ENCODE data around the gene DPP6. TPM values are rescaled to one million over a fixed set of nuclear protein-coding genes. Genes with fewer than 3 reads are reported as not detected.

The DPP6 gene
- total and polyA plus RNA-seq, 2 experiments from 2014 or later = not detected

DNA sequence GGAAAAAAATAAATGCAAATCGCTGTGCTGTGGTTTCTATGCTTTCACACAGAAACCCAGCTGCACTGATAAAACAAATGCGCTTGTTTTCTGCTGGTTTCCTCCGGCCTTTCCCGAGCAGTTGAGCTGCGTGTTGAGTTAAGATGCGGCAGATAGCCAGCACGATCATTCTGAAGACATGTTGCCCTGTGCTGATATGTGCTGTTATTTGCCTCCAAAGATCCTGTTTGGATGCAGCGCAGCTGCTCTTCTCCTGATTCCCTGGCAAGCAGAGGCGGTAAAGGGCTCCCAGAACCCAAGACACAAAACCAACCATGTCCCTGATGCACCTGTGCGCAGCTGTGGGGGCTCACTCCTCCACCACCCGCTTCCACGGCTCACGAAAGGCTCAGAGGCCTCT, 725.3 kb downstream of the DPP6 start:
- H3K27ac Mint-ChIP-seq = no peak overlapping the region
- peaks cover 4% of the 10 kb centered on the region for H3K36me3 Mint-ChIP-seq (ENCODE audit: low read depth)
- Histone ChIP-seq H3F3A (replicated peaks; ENCODE audit: low read depth) (no peaks in the 10 kb centered on the region), H3K4me1 (ENCODE audit: insufficient read depth) (no peaks in the 10 kb centered on the region), H4K20me1 (replicated peaks; ENCODE audit: insufficient read depth) (no peaks in the 10 kb centered on the region), H3K27ac (ENCODE audit: low read depth) (no peak overlapping the region), H3K4me2 (no peak overlapping the region), H3K79me2 (replicated peaks; ENCODE audit: insufficient read depth) (no peaks in the 10 kb centered on the region), H3K27me3 (ENCODE audit: insufficient read depth) (no peaks in the 10 kb centered on the region), H3K4me3 (no peak overlapping the region), H2AFZ (no peak overlapping the region), H3K36me3 (ENCODE audit: insufficient read depth) (no peaks in the 10 kb centered on the region), H3K9me2 (ENCODE audit: insufficient read depth) (no peaks in the 10 kb centered on the region)
- peaks cover 5% of the 10 kb centered on the region for H3K9me3 Mint-ChIP-seq
- H3K4me1 Mint-ChIP-seq = peaks cover 8% of the 10 kb centered on the region; the same call in 2 of the 3 replicates
- no peak for ATAC-seq
- H3K27me3 Mint-ChIP-seq (ENCODE audit: insufficient read depth, low read depth, poor library complexity) = peaks cover 8% of the 10 kb centered on the region
- DNase-seq (ENCODE audit: low spot score) = no peak
- H3K4me3 Mint-ChIP-seq = no peak overlapping the region
- TF ChIP-seq EZH2phosphoT487 (IDR thresholded peaks at IDR 0.05; ENCODE audit: unreplicated experiment) = no peak
- no peak for TF ChIP-seq JUNB (IDR thresholded peaks at IDR 0.05; ENCODE audit: unreplicated experiment)
- TF ChIP-seq ZNF331 (CRISPR knock-in tag; IDR thresholded peaks at IDR 0.05; ENCODE audit: low read depth) = no peak
- no peak for TF ChIP-seq STAT1 (IDR thresholded peaks at IDR 0.05; ENCODE audit: unreplicated experiment)
- TF ChIP-seq, protein P1, sequence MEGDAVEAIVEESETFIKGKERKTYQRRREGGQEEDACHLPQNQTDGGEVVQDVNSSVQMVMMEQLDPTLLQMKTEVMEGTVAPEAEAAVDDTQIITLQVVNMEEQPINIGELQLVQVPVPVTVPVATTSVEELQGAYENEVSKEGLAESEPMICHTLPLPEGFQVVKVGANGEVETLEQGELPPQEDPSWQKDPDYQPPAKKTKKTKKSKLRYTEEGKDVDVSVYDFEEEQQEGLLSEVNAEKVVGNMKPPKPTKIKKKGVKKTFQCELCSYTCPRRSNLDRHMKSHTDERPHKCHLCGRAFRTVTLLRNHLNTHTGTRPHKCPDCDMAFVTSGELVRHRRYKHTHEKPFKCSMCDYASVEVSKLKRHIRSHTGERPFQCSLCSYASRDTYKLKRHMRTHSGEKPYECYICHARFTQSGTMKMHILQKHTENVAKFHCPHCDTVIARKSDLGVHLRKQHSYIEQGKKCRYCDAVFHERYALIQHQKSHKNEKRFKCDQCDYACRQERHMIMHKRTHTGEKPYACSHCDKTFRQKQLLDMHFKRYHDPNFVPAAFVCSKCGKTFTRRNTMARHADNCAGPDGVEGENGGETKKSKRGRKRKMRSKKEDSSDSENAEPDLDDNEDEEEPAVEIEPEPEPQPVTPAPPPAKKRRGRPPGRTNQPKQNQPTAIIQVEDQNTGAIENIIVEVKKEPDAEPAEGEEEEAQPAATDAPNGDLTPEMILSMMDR (conservative IDR thresholded peaks at IDR 0.05; ENCODE audit: low read depth in 2 of 2) = no peak
- TF ChIP-seq, protein P2, sequence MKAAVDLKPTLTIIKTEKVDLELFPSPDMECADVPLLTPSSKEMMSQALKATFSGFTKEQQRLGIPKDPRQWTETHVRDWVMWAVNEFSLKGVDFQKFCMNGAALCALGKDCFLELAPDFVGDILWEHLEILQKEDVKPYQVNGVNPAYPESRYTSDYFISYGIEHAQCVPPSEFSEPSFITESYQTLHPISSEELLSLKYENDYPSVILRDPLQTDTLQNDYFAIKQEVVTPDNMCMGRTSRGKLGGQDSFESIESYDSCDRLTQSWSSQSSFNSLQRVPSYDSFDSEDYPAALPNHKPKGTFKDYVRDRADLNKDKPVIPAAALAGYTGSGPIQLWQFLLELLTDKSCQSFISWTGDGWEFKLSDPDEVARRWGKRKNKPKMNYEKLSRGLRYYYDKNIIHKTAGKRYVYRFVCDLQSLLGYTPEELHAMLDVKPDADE (IDR thresholded peaks at IDR 0.05) = no peak
- no peak for TF ChIP-seq ZNF114 (CRISPR knock-in tag; IDR thresholded peaks at IDR 0.05)
- TF ChIP-seq NANOG (IDR thresholded peaks at IDR 0.05; ENCODE audit: borderline replicate concordance) = no peak
- TF ChIP-seq POLR2AphosphoS5 (IDR thresholded peaks at IDR 0.05; ENCODE audit: low read depth) = no peak
- TF ChIP-seq, protein P3, sequence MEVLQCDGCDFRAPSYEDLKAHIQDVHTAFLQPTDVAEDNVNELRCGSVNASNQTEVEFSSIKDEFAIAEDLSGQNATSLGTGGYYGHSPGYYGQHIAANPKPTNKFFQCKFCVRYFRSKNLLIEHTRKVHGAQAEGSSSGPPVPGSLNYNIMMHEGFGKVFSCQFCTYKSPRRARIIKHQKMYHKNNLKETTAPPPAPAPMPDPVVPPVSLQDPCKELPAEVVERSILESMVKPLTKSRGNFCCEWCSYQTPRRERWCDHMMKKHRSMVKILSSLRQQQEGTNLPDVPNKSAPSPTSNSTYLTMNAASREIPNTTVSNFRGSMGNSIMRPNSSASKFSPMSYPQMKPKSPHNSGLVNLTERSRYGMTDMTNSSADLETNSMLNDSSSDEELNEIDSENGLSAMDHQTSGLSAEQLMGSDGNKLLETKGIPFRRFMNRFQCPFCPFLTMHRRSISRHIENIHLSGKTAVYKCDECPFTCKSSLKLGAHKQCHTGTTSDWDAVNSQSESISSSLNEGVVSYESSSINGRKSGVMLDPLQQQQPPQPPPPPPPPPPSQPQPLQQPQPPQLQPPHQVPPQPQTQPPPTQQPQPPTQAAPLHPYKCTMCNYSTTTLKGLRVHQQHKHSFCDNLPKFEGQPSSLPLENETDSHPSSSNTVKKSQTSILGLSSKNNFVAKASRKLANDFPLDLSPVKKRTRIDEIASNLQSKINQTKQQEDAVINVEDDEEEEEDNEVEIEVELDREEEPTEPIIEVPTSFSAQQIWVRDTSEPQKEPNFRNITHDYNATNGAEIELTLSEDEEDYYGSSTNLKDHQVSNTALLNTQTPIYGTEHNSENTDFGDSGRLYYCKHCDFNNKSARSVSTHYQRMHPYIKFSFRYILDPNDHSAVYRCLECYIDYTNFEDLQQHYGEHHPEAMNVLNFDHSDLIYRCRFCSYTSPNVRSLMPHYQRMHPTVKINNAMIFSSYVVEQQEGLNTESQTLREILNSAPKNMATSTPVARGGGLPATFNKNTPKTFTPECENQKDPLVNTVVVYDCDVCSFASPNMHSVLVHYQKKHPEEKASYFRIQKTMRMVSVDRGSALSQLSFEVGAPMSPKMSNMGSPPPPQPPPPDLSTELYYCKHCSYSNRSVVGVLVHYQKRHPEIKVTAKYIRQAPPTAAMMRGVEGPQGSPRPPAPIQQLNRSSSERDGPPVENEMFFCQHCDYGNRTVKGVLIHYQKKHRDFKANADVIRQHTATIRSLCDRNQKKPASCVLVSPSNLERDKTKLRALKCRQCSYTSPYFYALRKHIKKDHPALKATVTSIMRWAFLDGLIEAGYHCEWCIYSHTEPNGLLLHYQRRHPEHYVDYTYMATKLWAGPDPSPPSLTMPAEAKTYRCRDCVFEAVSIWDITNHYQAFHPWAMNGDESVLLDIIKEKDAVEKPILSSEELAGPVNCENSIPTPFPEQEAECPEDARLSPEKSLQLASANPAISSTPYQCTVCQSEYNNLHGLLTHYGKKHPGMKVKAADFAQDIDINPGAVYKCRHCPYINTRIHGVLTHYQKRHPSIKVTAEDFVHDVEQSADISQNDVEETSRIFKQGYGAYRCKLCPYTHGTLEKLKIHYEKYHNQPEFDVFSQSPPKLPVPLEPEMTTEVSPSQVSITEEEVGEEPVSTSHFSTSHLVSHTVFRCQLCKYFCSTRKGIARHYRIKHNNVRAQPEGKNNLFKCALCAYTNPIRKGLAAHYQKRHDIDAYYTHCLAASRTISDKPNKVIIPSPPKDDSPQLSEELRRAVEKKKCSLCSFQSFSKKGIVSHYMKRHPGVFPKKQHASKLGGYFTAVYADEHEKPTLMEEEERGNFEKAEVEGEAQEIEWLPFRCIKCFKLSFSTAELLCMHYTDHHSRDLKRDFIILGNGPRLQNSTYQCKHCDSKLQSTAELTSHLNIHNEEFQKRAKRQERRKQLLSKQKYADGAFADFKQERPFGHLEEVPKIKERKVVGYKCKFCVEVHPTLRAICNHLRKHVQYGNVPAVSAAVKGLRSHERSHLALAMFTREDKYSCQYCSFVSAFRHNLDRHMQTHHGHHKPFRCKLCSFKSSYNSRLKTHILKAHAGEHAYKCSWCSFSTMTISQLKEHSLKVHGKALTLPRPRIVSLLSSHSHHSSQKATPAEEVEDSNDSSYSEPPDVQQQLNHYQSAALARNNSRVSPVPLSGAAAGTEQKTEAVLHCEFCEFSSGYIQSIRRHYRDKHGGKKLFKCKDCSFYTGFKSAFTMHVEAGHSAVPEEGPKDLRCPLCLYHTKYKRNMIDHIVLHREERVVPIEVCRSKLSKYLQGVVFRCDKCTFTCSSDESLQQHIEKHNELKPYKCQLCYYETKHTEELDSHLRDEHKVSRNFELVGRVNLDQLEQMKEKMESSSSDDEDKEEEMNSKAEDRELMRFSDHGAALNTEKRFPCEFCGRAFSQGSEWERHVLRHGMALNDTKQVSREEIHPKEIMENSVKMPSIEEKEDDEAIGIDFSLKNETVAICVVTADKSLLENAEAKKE (CRISPR knock-in tag; IDR thresholded peaks at IDR 0.05) = no peak
- TF ChIP-seq CREB1 (CRISPR knock-in tag; IDR thresholded peaks at IDR 0.05; ENCODE audit: low read depth) = no peak
- no peak for TF ChIP-seq EZH2 (IDR thresholded peaks at IDR 0.05; ENCODE audit: low read depth, unreplicated experiment)
- TF ChIP-seq, protein P4, sequence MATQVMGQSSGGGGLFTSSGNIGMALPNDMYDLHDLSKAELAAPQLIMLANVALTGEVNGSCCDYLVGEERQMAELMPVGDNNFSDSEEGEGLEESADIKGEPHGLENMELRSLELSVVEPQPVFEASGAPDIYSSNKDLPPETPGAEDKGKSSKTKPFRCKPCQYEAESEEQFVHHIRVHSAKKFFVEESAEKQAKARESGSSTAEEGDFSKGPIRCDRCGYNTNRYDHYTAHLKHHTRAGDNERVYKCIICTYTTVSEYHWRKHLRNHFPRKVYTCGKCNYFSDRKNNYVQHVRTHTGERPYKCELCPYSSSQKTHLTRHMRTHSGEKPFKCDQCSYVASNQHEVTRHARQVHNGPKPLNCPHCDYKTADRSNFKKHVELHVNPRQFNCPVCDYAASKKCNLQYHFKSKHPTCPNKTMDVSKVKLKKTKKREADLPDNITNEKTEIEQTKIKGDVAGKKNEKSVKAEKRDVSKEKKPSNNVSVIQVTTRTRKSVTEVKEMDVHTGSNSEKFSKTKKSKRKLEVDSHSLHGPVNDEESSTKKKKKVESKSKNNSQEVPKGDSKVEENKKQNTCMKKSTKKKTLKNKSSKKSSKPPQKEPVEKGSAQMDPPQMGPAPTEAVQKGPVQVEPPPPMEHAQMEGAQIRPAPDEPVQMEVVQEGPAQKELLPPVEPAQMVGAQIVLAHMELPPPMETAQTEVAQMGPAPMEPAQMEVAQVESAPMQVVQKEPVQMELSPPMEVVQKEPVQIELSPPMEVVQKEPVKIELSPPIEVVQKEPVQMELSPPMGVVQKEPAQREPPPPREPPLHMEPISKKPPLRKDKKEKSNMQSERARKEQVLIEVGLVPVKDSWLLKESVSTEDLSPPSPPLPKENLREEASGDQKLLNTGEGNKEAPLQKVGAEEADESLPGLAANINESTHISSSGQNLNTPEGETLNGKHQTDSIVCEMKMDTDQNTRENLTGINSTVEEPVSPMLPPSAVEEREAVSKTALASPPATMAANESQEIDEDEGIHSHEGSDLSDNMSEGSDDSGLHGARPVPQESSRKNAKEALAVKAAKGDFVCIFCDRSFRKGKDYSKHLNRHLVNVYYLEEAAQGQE (IDR thresholded peaks at IDR 0.05; ENCODE audit: unreplicated experiment) = no peak
